GM18870 (cell line): ENCODE data around the gene ERCC1.

Experiments
- ATAC-seq: cut with Tn5 transposase; IDR thresholded peaks from one replicate; pipeline ENCODE4 v1.9.1; 2021; ENCODE audit warnings: moderate library complexity; ENCODE audit not compliant: unreplicated experiment

The ERCC1 gene

GRCh38 chr19:45370410-45371204 lies 53.1 kb downstream of the ERCC1 start, which contains the start of gene ERCC2:
ERCC2 (minus strand) TSS chr19:45370573; CDS start chr19:45370540, 33 bp downstream.
- ATAC-seq: peak; percentile 88

- ATAC-seq: no peak
These were observed 54.9 kb downstream of the ERCC1 start for GRCh38 chr19:45368737-45369340.

- ATAC-seq: no peak
These were observed 55.6 kb downstream of the ERCC1 start for GRCh38 chr19:45368127-45368526.

- ATAC-seq: no peak
These were observed 59.0 kb downstream of the ERCC1 start for GRCh38 chr19:45364696-45365095.

- no peak for ATAC-seq
These were observed 59.8 kb downstream of the ERCC1 start for GRCh38 chr19:45363861-45364459.

GRCh38 chr19:45362291-45362690 lies 61.4 kb downstream of the ERCC1 start:
- ATAC-seq: no peak

GRCh38 chr19:45361608-45362007 lies 62.1 kb downstream of the ERCC1 start:
- ATAC-seq: no peak

GRCh38 chr19:45358213-45358792 lies 65.4 kb downstream of the ERCC1 start:
- ATAC-seq: no peak

- no peak for ATAC-seq
These were observed 66.3 kb downstream of the ERCC1 start for GRCh38 chr19:45357445-45357783.
